ENCODE results near the gene MAPK11.

DNA sequence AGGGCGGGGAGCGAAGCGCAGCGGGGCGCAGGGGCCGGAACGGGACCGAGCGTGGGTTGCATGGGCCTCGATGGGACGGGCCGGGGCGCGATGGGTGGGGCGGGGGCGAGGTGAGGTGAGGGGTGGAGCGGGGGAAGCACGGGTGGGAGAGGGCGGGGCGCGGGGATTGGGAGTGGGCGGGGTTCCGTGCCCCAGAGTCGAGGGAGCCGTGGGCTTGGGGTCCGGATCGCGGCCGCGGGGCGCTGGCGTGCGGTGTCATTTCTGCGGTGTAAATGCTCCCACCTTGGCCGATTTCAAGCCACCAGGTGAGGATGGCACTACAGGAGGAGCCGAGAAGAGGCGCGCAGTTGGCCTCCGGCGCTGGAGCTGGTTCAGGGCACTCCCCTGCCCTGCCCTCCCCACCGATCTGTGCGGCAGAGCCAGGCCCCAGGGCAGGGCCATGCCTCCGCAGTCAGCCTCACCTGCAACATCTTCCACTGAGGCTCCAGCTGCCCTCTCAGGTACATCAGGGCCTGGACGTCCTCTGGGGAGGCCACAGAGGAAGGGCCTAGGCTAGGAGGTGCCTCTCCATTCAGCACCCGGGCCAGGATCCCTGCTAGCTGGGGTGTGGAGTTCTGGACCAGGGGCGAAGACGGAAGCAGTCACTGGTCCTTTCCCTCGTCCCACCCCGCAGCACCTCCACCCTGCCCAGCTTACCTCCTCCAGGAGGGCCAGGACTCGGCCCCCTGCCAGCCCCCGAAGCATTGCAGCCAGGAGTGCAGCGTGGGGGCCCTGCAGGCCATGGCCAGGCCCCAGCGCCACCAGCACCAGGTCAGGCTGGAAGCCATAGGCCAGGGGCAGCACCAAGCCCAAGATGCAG lies 24.7 kb downstream of the MAPK11 start:
- TF ChIP-seq POLR2A (IDR thresholded peaks at IDR 0.05; ENCODE audit: low read length) = peak; percentile 25
- TF ChIP-seq GATA1 (IDR thresholded peaks at IDR 0.05; ENCODE audit: low read depth, low read length) = no peak
